H1 (cell line): ENCODE data around the gene IQCN. TPM values are rescaled to one million over a fixed set of nuclear protein-coding genes. Genes with fewer than 3 reads are reported as not detected.

Experiments
- CTBP2 ChIP-seq: IDR thresholded peaks from 2 replicates; pipeline ENCODE4 v1.7.0; 2011; ENCODE audit warnings: borderline replicate concordance, mild to moderate bottlenecking, moderate library complexity, mixed read lengths, low read length; ENCODE audit not compliant: insufficient read depth, insufficient read length
- polyA plus RNA-seq, 7 experiments: library from polyadenylated mRNA; depleted of rRNA in 3 of 7; stranded (reverse) in 5 of 7; unstranded in 2 of 7; fragments of >200 nt in 5 of 7; fragments of 200-250 nt in 2 of 7; gene quantifications; 1 replicate in 5 of 7; 2 replicates in 1 of 7; 4 replicates in 1 of 7; pipeline versions ENCODE4 v1.2.1 to v1.2.3, GENCODE V29; 2011 to 2013; ENCODE audit warnings: missing spikeins in 2 of 7, mixed read lengths in 2 of 7
- total RNA-seq: library from RNA; stranded (reverse); fragmentation: NEBNext Ultra II Directional; extraction: Animal tissue kit (Norgen Biotek cat#: 25700); gene quantifications from 2 replicates; pipeline ENCODE4 v1.2.1, GENCODE V29; 2021
- TF ChIP-seq, protein P1 (sequence below): IDR thresholded peaks from 2 replicates; pipeline ENCODE4 v1.6.1; 2012; ENCODE audit warnings: inconsistent platforms

The IQCN gene
- total and polyA plus RNA-seq, 2 of the 8 experiments (the other 6 are each of a cell fraction or from before 2014, with no cell fraction given) = 0.36 to 1.0 TPM

DNA sequence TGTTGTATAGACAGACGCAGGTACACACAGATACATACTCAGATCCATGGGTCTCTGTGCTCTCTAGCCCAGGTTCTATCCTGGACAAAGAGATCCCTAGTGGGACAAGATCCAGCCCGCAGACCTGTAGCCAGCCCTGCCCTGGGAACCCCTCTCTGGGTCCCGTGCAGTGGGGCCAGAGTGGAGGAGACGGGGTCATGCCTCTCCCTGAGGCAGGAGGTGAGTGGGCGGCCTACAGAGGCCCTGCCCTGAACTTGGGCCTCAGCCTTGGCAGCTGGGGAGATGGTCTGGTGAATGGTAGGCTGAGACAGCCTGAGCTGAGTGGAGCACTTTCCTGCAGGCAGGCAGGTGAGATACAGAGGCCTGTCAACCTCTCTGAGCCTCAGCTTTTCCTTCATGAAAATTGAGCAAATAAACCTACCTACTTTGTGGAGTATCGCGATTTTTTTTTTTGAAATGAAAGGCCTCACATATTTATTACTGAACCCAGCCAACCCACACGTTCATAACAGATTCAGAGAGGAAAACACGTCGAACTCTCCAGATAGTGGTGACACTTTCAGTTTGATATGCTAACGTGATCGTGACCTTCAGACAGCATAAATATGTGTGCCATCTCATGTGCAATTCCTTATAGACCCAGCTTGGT is 10.6 kb upstream of the IQCN start (continued):
- TF ChIP-seq, protein P1, sequence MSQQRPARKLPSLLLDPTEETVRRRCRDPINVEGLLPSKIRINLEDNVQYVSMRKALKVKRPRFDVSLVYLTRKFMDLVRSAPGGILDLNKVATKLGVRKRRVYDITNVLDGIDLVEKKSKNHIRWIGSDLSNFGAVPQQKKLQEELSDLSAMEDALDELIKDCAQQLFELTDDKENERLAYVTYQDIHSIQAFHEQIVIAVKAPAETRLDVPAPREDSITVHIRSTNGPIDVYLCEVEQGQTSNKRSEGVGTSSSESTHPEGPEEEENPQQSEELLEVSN = no peak
- no peak for TF ChIP-seq CTBP2
